ENCODE data around the gene ANKS3. TPM values are rescaled to one million over a fixed set of nuclear protein-coding genes. Genes with fewer than 3 reads are reported as not detected.
A peak's percentile ranks its signal among the peaks of the same experiment; 100 is the strongest.

Gene ANKS3
- total and polyA plus RNA-seq, 2 of the 8 experiments (the other 6 are each of a cell fraction or from before 2014, with no cell fraction given): 15.5 to 23.9 TPM

DNA sequence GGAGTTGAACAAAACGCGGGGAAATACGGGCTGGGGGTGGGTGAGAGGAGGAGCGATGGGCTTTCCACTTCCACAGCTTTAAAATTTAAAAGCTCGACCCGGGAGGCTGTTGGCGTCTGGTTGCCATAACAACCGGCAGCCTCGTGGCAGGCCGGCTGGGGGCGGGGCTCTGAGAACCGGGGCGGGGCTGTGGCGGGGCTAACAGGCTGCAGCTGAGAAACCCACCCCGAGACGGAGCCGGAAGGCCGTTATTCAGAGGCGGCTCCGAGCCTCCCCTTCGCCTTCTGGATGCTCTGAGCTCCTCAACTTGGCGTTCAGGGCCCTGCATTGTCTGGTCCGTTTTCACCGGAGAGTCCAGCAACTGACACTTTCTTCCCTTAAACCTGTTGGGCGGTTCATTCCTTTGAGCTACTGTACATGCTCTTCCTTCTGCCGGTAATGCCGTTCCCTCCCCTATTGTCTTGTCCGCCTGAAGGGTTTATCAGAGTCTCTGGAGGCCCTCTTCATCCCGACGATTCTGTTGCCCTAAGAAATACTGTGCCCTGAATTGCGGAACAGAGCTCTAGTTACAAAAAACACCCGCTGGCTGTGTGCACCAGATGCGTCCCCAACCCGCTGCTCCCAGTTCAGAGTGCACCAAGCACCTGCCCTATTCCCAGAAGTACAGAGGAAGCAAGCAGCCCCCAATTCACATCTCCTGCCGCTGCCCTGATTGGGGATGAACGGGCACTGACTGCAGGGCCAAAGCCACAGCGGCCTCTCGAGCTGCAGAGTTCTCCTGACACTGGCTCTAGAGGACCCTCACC, 862 bp upstream of the ANKS3 start:
- Histone ChIP-seq H3K4me1 (replicated peaks in 1 of 4; ENCODE audit: control insufficient read depth in 3 of 4, insufficient read depth in 4 of 4, low read length in 3 of 4) (peaks cover 0 to 4% (median 0%) of the 10 kb centered on the region in 4 experiments; a peak in 2 of 7 replicates), H2AK5ac (ENCODE audit: low read depth, low read length) (no peak overlapping the region), H2AFZ (ENCODE audit: low read length) (peak overlapping the region; percentile 95), H3K79me2 (ENCODE audit: control insufficient read depth in 1 of 2, insufficient read depth in 2 of 2, low read length in 2 of 2) (peaks cover 4 to 26% of the 10 kb centered on the region in 2 experiments; a peak in 3 of 4 replicates), H2BK20ac (ENCODE audit: low read length) (no peak overlapping the region), H3K4ac (replicated peaks; ENCODE audit: insufficient read length, low read depth, low read length) (peak overlapping the region; percentile 0), H3K9me3 (ENCODE audit: insufficient read depth in 2 of 2, low read depth in 1 of 2, low read length in 1 of 2) (no peaks in the 10 kb centered on the region), H4K8ac (ENCODE audit: extremely low read depth, insufficient read depth, low read length) (peak overlapping the region; percentile 69; the same call in 1 of the 2 replicates), H4K20me1 (replicated peaks in 1 of 2; ENCODE audit: control insufficient read depth in 1 of 2, insufficient read depth in 2 of 2, low read length in 2 of 2) (peaks cover 0 to 2% of the 10 kb centered on the region in 2 experiments), H3K23ac (ENCODE audit: insufficient read length) (no peak overlapping the region), H3K27me3 (replicated peaks in 1 of 4; ENCODE audit: control insufficient read depth in 3 of 4, extremely low read depth in 1 of 4, insufficient read depth in 3 of 4, low read length in 3 of 4) (peaks cover 0 to 4% (median under 1%) of the 10 kb centered on the region in 4 experiments; a peak in 2 of 7 replicates), H3K18ac (ENCODE audit: extremely low read depth, low read length) (no peak overlapping the region), H3K27ac (ENCODE audit: low read depth, low read length) (no peak overlapping the region), H3K14ac (ENCODE audit: insufficient read length) (no peak overlapping the region), H3K9ac (replicated peaks in 1 of 4; ENCODE audit: extremely low read depth in 1 of 4, low read depth in 3 of 4, low read length in 3 of 4) (peak overlapping the region in 3 of 4 experiments; percentile 41 to 54 (median 52); a peak in 6 of 7 replicates), H2BK15ac (ENCODE audit: low read length) (no peak overlapping the region), H2BK12ac (ENCODE audit: low read depth, low read length) (no peak overlapping the region), H4K5ac (ENCODE audit: insufficient read length, low read depth, low read length) (peak overlapping the region; percentile 50), H4K91ac (replicated peaks; ENCODE audit: insufficient read length, low read length) (no peak overlapping the region), H2BK5ac (ENCODE audit: low read depth, low read length) (0 out of 2 replicates have a peak overlapping the region, but pooled peaks have one; percentile 24), H3K36me3 (ENCODE audit: control insufficient read depth in 2 of 4, insufficient read depth in 4 of 4, low read length in 3 of 4) (peaks cover 0 to 5% (median under 1%) of the 10 kb centered on the region in 4 experiments; a peak in 5 of 8 replicates), H3K4me2 (ENCODE audit: insufficient read depth in 1 of 2, low read depth in 2 of 2, low read length in 2 of 2) (peak overlapping the region; percentile 85 to 92), H3K79me1 (ENCODE audit: low read depth, low read length) (peaks cover 5% of the 10 kb centered on the region; the same call in 1 of the 2 replicates), H2BK120ac (replicated peaks; ENCODE audit: low read depth, low read length) (no peak overlapping the region), H3K56ac (replicated peaks; ENCODE audit: insufficient read length, low read depth, low read length) (no peak overlapping the region), H3K4me3 (ENCODE audit: extremely low read depth in 1 of 4, insufficient read depth in 2 of 4, low read depth in 3 of 4, low read length in 4 of 4) (peak overlapping the region; percentile 59 to 97 (median 92)), H3K23me2 (ENCODE audit: low read depth, low read length) (peaks cover 10% of the 10 kb centered on the region; the same call in 1 of the 2 replicates)
- ChIA-PET POLR2A (ENCODE audit: partially characterized antibody) (interaction anchor here (0.5 to 5.0 kb wide), 14 partner anchors 9 to 201 kb away, joined by 3 to 30 read pairs (median 6); partner anchors contain the start of genes GLYR1, NUDT16L1, ROGDI and UBN1), CTCF (ENCODE audit: partially characterized antibody) (interaction anchor here (0.7 to 2.3 kb wide), 11 partner anchors 9 to 223 kb away, joined by 3 to 9 read pairs (median 3); partner anchors contain the start of gene NUDT16L1)
- DNase-seq (ENCODE audit: low read depth in 1 of 2, low spot score in 2 of 2): peak in 1 of 2 experiments; percentile 96
- no peak for FAIRE-seq
- WGBS, 2 experiments (ENCODE audit: extremely low coverage in 1 of 2, insufficient coverage in 1 of 2, insufficient read length in 1 of 2, insufficient replicate concordance in 2 of 2, low coverage in 1 of 2, low lambda C conversion rate in 2 of 2, missing lambda C conversion rate in 1 of 2): 10% methylated on average over 31 of the region's 38 CpGs; no CpG with 5 or more reads in 1 of the 2 experiments
- TF ChIP-seq TAF1 (IDR thresholded peaks at IDR 0.05; ENCODE audit: low read depth, low read length) (peak; percentile 39; the same call in 1 of the 2 replicates), SUZ12 (IDR thresholded peaks at IDR 0.05; ENCODE audit: low read length) (no peak), SIN3A (conservative IDR thresholded peaks at IDR 0.05 in 1 of 2, IDR thresholded peaks at IDR 0.05 in 1 of 2; ENCODE audit: low read depth in 1 of 2, low read length in 2 of 2) (peak; percentile 91 to 95), E2F6 (IDR thresholded peaks at IDR 0.05) (no peak), CHD2 (IDR thresholded peaks at IDR 0.05; ENCODE audit: low read length) (no peak), KDM1A (IDR thresholded peaks at IDR 0.05; ENCODE audit: borderline replicate concordance, low read length) (peak; percentile 81; the same call in 1 of the 2 replicates), SIRT6 (IDR thresholded peaks at IDR 0.05; ENCODE audit: low read length) (no peak), POLR2A (IDR thresholded peaks at IDR 0.05; ENCODE audit: control extremely low read depth in 1 of 2, low read depth in 2 of 2, low read length in 2 of 2) (peak in 1 of 2 experiments; percentile 42; a peak in 1 of 3 replicates), ASH2L (IDR thresholded peaks at IDR 0.05; ENCODE audit: low read length) (no peak)
- TF ChIP-seq, protein P1, sequence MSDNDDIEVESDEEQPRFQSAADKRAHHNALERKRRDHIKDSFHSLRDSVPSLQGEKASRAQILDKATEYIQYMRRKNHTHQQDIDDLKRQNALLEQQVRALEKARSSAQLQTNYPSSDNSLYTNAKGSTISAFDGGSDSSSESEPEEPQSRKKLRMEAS (IDR thresholded peaks at IDR 0.05): peak; percentile 79

All from H1 (cell line).